Measurements from ENCODE around the gene HEPACAM.
A peak's percentile ranks its signal among the peaks of the same experiment; 100 is the strongest.
"Not testable (repeated sequence)": the region's sequence is repeated elsewhere in the genome, so short reads cannot be mapped to it uniquely, and the experiment has no call there.

HEPACAM gene, protein sequence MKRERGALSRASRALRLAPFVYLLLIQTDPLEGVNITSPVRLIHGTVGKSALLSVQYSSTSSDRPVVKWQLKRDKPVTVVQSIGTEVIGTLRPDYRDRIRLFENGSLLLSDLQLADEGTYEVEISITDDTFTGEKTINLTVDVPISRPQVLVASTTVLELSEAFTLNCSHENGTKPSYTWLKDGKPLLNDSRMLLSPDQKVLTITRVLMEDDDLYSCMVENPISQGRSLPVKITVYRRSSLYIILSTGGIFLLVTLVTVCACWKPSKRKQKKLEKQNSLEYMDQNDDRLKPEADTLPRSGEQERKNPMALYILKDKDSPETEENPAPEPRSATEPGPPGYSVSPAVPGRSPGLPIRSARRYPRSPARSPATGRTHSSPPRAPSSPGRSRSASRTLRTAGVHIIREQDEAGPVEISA

DNA sequence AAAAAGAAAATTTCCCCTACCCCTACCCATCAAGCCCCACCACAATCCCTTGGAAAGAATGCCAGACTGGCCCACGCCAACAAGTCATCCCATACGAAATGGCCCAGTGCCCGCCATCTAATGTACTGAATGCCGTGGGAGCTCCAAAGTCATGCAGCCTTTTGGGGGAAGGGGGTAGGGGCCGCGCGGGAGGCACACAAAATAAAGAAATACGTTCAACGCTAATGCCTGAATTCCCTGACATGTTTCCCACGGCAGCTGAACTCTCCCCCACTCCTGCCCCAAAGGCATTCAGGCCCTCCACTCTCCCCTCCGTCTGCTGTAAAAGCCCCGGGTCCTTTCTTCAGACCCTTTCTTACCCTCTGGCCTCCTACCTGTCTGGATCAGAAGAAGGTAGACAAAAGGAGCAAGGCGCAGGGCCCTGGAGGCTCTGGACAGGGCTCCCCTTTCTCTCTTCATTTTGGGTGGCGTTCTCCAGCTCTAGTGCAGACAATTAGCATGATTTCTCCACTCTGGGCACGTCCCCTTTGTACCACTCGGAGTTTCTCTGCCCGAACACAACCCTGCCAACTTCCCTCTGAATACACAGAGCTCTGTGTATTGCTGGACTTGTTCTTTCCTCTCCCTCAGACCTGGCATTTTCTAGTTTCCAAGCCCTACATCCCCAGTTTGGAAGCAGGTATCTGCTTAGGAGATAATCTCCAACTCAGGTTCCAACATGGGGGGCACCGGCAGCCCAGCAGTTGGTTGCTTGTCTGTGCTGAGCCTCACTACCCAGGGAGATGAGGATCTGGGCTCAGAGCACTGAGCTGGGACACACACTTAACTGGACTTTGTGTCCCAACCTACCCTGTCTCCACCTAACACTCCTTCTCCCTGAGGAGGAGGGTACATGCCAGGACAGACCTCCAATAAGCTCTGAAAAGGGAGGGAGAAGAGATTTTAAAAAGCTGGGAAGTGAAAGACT is at the start of gene HEPACAM:
Gene HEPACAM, minus strand, starts transcription at position 500 of the 967 bp plus-strand sequence. Its CDS starts 41 bp downstream, at position 459.
- no peak for DNase-seq (ENCODE audit: low read depth)

GRCh38 chr11:124984512-124984854 is 48.6 kb upstream of the HEPACAM start:
- no peak for DNase-seq (ENCODE audit: low read depth)

DNA sequence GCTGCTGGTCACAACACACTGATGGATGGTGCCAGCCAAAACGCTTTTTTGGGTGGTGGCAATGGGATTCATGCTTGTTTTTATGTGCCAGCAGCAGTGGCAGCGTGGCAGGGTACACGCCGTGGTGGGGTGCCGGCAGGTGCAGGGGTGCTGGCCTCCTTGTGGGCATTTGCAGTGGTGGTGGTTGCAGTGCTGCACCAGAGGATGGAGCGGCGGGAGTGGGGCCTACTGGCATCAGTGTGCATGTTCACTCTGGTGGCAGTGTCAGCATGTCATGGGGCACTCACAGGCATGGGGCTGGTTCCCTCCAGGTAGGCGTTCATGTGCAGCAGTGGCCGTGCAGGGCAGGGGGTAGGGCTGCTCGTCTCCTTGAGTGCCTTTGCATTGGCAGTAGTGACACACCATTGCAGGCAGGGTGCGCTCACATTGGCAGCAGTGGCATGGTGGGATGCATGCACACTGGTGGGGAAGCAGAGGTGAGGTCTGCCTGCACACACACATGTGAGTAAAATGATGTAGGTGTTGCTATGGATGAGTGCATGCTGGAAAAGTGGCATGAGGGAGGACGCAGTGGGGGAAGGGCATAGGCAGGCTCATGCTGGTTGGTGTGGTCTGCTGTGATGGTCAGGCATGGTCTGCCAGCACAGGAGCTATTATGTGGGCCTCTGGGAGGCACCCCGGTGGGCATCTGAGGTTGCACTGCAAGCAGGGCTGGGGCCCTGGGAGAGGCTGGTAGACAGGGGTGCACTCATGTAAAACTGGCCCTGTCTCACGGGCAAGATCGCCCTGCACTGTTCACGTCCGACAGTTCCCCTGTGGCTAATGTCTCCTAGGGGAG is 48.0 kb upstream of the HEPACAM start:
- DNase-seq (ENCODE audit: low read depth) = no peak

DNA sequence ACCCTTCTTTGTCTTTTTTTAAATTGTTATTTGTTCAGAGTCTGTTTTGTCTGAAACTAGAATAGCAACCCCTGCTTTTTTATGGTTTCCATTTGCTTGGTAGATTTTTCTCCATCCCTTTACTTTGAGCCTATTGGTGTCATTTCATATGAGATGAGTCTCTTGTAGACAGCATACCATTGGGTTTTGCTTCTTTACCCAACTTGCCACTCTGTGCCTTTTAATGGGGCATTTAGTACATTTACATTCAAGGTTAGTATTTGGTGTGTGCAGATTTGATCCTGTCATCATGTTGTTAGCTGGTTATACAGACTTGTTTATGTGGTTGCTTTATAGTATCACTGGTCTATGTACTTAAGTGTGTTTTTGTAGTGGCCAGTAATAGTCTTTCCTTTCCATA is 46.2 kb upstream of the HEPACAM start:
- DNase-seq (ENCODE audit: low read depth) = no peak

GRCh38 chr11:124978316-124978715 is 42.5 kb upstream of the HEPACAM start:
- no peak for DNase-seq (ENCODE audit: low read depth)

GRCh38 chr11:124977006-124977405 is 41.2 kb upstream of the HEPACAM start:
- DNase-seq (ENCODE audit: low read depth) = no peak

DNA sequence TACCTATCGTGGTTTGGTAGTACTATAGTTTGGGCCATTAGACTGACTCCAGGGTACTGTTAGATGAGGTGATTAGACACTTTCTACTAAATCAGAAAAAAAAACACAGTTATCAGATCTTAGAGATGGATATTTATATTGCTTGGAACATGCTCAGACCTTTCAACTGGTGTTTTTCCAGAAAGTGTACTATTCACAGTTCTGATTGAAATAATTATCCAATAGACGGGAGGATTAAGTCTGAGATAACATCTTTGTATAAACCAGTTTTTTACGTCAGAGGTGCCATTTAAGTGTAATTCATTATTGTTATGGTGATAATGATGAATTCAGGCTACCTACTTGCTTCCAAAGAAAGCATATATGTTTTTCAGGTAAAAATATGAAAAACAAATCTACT is 40.7 kb upstream of the HEPACAM start:
- no peak for DNase-seq (ENCODE audit: low read depth)

DNA sequence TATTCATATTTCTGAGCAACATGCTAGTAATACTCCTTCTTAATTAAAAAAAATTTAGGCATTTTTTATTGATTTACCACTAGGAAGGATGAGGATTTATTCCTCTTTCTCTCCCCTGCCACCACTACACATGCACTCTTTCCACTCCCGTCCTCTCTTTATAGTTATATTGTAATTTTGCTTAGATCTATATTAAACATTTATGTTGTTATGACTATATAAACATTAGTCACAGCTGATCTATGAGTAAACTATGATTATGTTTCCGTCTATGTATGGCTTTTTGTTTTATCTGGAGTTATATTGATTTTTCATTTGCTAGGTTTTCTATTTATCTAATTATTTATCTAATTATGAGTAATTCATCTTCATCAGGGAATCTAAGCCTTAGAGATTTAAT is 36.0 kb upstream of the HEPACAM start:
- no peak for DNase-seq (ENCODE audit: low read depth)

GRCh38 chr11:124970925-124971324 is 35.1 kb upstream of the HEPACAM start:
- peak; percentile 43 for DNase-seq (ENCODE audit: low read depth)

- DNase-seq (ENCODE audit: low read depth) = not testable (repeated sequence)
Observed at GRCh38 chr11:124968197-124968596, 32.4 kb upstream of the HEPACAM start.

DNA sequence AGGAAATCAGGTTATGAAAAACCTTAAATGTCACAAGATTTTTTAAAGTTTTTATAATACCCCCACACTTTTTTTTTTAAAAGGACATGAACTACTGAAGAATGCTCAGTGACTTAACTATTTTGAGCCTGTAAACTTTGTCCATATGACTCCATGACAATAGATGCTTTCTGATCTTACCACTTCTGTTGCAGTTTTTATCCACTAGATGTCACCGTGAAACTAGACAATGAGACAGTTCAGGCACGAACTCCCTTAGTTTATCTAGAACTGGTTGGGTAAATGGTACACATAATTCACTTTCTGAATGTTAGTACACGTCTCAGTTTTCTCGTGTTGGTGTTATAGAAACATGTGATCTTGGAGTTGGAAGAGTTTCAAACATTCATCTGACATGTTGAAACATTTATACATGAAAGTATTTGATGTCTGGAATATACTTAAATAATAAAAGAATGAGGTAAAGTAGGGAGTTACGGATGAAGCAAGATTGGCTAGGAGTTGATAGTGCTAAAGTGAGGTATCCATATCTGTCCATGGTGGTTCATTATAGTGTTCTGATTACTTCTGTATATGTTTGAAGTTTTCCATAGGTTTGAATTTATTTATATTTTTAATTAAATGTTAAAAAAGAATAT is 26.2 kb upstream of the HEPACAM start:
- DNase-seq (ENCODE audit: low read depth) = peak; percentile 80

- no peak for DNase-seq (ENCODE audit: low read depth)
Observed at GRCh38 chr11:124955035-124955434, 19.2 kb upstream of the HEPACAM start.

DNA sequence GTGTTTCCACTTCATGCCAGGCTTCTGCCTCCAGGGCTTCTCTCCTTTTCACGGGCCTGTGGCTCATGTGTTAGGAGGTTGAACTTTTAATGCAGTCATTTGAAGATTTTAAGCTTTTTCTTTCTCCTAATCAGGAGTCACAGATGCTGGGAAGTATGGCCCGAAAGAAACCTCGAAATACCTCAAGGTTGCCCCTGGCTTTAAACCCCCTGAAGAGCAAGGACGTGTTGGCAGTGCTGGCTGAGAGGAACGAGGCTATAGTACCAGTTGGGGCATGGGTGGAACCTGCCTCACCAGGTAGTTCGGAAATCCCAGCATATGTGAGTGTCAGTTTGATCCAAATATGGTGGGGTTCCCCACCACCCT is 18.7 kb upstream of the HEPACAM start:
- no peak for DNase-seq (ENCODE audit: low read depth)

GRCh38 chr11:124953753-124954589 is 18.1 kb upstream of the HEPACAM start, which contains the start of gene CCDC15:
TSS of gene CCDC15 (plus strand) at chr11:124954202. CDS start at chr11:124954733, 531 bp downstream.
- DNase-seq (ENCODE audit: low read depth) = peak; percentile 98

DNA sequence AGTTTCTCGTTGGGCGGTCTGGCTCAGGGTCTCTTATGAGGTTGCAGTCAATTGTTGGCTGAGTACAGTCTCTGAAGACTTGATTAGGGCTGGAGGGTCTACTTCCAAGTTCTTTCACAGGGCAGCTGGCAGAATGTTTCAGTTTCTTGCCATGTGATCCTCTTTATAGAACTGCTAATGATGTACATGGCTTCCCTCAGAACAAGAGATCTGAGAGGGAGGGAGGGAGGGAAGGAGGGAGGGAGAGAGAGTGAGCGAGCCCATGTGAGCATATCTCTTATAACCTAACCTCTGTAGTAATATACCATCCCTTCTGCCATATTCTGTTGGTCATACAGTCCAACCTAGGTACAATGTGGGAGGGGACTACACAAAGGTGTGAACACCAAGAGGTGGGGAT is 15.5 kb upstream of the HEPACAM start:
- DNase-seq (ENCODE audit: low read depth) = no peak

DNA sequence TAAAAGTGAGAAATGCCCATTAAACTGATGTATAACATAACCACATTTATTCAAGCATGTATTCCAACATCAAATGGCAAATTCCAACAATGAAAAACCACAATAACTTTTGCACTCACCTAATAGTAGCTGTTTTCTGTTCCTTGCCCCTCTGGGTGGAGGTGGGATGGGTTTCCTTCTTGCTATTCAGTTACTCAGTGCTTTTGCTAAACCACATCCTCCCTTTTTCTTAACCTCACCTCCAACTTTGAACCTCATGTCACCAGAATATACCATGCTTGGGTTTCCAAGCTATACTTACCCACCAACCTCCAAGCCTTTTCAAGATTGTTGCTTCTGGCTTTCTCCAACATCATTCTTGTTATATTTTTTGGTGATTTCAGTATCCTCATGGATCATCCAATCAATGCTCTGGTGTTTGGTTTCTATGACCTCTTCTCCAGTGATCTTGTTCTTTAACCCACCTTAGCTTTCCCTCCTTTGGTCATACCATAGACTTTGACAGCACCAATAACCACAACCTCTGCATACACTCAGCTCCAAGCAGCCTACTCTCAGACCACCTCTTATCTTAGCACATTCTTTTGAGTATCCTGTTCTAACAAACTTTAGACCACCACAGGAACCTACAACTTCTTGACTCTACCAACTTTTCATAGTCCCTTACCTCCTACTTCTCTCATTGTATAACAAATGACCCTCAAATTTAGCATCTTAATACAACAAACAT is 14.9 kb upstream of the HEPACAM start:
- DNase-seq (ENCODE audit: low read depth) = no peak

GRCh38 chr11:124946735-124947141 is 10.9 kb upstream of the HEPACAM start:
- DNase-seq (ENCODE audit: low read depth) = peak; percentile 63

GRCh38 chr11:124945826-124946225 is 10.0 kb upstream of the HEPACAM start:
- no peak for DNase-seq (ENCODE audit: low read depth)

GRCh38 chr11:124944565-124944964 is 8.7 kb upstream of the HEPACAM start:
- DNase-seq (ENCODE audit: low read depth) = no peak

- no peak for DNase-seq (ENCODE audit: low read depth)
Observed at GRCh38 chr11:124943741-124944140, 7.9 kb upstream of the HEPACAM start.

Measured in EH (cell line).